HG03457 (cell line): ENCODE results near the gene ATP5MC3.
A peak's percentile ranks its signal among the peaks of the same experiment; 100 is the strongest.
"Not testable (repeated sequence)": the region's sequence is repeated elsewhere in the genome, so short reads cannot be mapped to it uniquely, and the experiment has no call there.

ENCODE experiments used
- ATAC-seq: cut with Tn5 transposase; IDR thresholded peaks from one replicate; pipeline ENCODE4 v1.9.1; 2021; ENCODE audit warnings: moderate number of reproducible peaks; ENCODE audit not compliant: unreplicated experiment

Gene ATP5MC3

GRCh38 chr2:175181104-175181876 lies at the start of gene ATP5MC3:
ATP5MC3 (minus strand) TSS chr2:175181710; CDS start chr2:175181393, 317 bp downstream.
- ATAC-seq: peak; percentile 81

DNA sequence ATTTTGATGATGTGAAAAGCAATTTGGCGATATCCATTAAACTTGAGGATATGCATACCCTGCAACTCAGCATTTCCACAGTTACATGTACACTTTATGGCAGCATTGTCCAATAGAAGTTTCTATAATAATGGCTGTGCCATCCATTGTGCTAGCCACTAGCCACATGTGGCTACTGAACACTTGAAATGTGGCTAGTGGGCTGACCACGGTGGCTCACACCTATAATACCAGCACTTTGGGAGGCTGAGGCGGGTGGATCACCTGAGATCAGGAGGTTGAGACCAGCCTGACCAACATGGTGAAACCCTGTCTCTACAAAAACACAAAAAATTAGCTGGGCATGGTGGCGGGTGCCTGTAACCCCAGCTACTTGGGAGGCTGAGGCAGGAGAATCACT lies 47.1 kb upstream of the ATP5MC3 start:
- not testable (repeated sequence) for ATAC-seq

DNA sequence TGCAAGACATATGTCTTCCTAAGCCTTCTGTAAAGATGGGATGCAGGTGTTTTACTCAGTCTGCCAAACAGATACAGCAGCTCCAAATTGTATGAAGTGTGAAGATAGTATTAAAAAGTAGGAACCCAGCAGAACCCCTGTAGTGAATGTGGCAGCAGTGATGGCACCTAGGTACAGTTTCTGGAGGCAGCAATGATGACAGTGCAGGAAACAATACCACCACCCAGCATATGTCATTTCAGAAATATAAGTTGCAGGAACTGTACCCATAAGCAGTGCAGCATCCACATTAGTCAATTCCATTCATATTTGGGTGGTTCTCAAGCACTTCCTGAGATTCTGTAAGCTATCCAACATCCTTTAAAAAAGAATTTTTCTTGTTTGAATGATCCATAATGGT lies 46.7 kb upstream of the ATP5MC3 start:
- ATAC-seq: no peak

DNA sequence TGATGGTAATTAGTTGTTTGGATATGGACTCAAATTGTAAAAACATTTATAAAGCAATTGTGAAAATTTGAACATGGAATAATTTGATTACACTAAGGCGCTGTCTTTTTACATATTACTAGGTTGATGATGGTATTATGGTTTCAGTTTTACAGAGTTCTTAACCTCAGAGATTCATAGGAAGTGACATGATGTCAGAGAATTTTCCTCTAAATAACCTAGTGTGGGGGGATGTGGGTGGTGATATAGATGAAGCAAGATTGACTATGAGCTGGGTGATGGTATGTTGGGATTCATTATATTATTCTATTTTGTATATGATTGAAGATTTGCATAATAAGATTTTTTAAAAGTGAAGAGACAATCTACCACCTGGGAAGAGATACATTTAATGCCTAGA lies 45.9 kb upstream of the ATP5MC3 start:
- no peak for ATAC-seq

DNA sequence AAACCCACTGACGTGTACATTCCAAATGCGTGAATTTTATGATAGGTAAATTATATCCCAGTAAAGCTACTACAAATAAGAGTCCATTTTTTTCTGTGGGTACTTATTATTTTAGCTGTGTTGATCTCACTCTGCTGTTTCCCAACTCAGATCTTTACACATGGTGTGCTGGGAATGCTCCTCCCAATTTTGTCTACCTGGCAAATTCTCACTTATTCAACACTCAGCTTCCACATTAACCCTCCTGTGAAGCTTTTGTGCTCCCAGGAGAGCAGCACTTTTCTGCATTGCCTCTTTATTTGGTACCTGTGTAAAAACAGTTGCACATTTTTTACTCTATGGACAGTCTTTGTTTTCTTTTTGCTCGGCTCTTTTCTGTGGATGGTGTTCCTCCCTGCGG lies 38.6 kb upstream of the ATP5MC3 start:
- no peak for ATAC-seq

- ATAC-seq: no peak
These were observed 37.0 kb upstream of the ATP5MC3 start for GRCh38 chr2:175218551-175218950.

DNA sequence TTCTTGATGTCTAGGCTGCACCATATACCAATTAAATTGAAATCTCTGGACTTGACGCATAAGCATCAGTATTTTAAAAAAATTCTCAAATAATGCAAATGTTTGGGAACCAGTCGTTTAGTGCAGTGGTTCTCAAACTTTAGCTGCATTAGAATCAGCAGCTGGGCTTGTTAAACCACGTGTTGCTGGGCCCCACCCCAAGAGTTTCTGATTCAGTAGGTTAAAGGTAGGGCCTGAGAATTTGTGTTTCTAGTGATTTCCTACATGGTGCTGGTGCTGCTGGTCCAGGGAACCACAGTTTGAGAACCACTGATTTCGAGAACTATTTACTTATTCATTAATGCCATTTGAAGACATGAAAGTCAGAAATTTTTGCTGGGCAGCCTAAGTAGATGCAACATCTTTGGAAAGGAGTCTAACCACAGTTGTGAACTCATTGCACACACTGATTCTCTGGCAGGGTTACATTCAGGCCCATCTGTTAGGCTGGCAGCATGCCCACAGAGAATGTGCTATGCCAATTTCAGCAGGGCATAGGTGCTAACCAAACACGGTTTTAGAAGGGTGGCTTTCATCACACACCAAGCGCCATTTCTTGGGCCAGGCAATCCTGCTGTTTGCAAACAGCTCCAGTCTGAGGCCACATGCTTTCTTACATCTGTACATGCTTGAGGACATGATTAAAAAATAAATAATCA lies 26.4 kb upstream of the ATP5MC3 start:
- ATAC-seq: no peak

GRCh38 chr2:175206866-175207265 lies 25.4 kb upstream of the ATP5MC3 start:
- ATAC-seq: no peak

DNA sequence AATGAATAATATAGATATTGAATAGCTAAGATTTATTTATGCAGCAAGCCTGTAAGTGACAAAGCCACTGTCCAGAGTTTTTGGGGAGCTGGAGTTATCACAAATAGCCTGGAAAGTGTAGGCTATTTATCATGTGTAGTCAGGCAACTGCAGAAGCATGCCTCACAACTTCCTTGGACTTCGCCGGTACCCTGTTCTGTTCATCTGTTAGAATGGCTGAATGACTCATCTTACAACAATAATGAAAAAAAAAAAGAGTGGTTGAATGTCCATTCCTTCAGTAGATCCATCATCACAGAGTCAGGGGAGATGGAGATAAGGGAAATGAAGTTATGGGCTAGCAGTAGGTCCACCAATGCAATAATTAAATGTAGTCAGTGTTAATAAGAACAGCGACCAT lies 24.0 kb upstream of the ATP5MC3 start:
- no peak for ATAC-seq

- peak; percentile 76 for ATAC-seq
These were observed 22.3 kb upstream of the ATP5MC3 start for GRCh38 chr2:175203621-175204496.

- ATAC-seq: no peak
These were observed 13.5 kb upstream of the ATP5MC3 start for GRCh38 chr2:175195012-175195411.

- ATAC-seq: no peak
These were observed 7.3 kb upstream of the ATP5MC3 start for GRCh38 chr2:175188761-175189160.

DNA sequence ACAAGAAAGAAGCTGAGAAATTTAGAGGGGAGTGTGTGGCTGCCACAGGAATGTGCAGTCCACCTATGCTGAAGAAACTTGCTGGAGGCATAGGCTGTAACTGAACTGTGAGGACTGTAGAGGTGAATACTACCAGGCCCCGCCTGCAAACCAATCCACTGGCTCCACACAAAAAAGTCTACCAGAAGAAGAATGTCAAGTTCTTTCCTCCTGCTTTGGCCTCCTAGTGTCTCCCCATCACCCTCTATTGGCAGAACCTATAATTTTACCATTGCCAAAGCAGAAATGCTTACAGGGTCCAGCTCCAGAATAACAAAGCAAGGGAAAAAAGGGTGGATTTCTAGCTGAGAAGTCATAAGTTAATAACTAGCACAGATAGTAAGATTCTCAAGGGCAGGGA lies 5.9 kb upstream of the ATP5MC3 start:
- no peak for ATAC-seq

DNA sequence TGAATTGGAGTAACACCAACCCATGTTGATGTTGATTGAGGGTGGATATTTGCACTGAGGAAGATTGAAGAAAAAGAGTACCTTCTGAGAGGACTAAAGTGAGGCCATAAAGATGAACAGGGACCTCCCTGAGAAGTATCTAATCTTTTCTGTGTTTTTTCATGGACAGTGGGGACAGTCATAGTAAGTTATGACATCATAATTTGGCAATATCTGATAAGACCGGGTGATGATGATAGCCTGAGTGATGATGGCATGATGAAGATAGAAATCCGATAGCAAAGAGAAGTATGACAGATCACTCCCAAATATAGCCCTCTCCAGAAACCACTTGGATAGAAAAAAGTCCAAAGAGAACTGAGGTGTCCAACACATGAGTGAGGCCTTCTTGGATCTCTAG lies 2.2 kb upstream of the ATP5MC3 start:
- no peak for ATAC-seq

DNA sequence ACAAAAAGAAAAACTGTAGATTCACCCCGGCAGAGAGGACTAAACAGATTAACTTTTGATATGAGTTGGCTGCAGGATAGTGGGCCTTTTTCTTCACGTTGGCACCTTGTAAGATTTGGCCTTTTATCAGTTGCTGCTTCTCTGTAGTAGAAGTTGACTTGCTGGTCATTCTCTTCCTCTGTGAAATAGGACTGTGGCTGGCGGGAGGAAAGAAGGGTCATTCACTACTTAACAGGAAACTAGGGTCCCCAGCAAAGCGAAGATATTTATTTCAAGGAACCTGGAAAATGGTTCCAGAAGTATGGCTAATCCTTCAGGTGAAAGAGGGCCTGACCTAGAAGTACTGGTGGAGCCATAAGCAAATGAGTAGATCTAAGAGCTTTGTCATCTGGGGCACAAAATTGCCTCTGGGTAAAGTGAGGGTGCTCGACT lies 383 bp upstream of the ATP5MC3 start:
- ATAC-seq: no peak

GRCh38 chr2:175180701-175181103 lies 808 bp downstream of the ATP5MC3 start:
- ATAC-seq: peak; percentile 23

- no peak for ATAC-seq
These were observed 4.9 kb downstream of the ATP5MC3 start for GRCh38 chr2:175176624-175177023.

DNA sequence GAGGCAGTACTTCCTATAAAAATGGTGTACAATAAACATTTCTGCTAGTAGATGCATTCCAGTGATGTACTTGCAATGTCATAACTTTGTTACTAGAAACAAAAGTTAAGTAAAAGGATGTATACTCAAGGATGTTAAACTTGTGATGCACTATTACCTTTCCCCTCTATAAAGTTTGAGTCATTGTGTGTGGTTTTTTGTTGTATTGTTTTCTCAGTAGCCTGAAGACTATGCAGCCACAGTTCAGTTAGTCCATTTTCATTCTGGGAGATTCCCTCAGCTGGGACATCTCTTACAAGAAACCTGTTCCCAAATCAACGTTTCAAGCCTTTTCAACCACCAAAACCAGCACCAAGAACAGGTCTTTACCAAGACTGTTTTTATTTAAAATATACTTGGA lies 5.6 kb downstream of the ATP5MC3 start:
- ATAC-seq: no peak

GRCh38 chr2:175175320-175175719 lies 6.2 kb downstream of the ATP5MC3 start:
- no peak for ATAC-seq

- no peak for ATAC-seq
These were observed 10.7 kb downstream of the ATP5MC3 start for GRCh38 chr2:175170659-175171304.

DNA sequence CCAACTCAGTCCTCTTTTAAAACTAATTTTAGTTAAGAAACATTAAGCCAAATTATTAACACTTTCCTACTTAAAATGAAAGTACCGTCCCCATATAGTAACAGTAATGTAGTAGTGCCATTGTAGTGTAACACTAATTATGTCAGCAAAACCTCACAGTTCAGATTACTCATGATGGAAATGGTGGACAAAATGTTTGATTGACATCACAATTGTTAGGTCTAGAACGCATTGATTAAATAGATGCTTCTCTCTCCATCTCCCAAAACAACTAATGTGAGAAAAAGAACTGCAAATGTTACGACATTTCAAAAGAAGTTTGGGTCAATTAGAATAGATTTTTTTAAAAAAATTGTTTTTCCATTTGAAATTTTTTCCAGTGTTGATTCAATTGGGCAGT lies 12.3 kb downstream of the ATP5MC3 start:
- ATAC-seq: no peak
